NCI-H1048 (cell line): ENCODE measurements around the gene OR10A3.

Source experiments
- DNase-seq: peaks from one replicate; lab custom pipeline; 2025; lab: John Stamatoyannopoulos, UW

The OR10A3 gene

GRCh38 chr11:7941146-7941545 is 362 bp downstream of the OR10A3 start:
- no peak for DNase-seq

GRCh38 chr11:7936615-7937014 is 4.9 kb downstream of the OR10A3 start:
- no peak for DNase-seq

- no peak for DNase-seq
Measured at GRCh38 chr11:7931168-7931567, 10.3 kb downstream of the OR10A3 start, which contains the start of gene OR10A6. TSS of gene OR10A6 (minus strand) at chr11:7931268. CDS start at chr11:7928662, 2,606 bp downstream.

GRCh38 chr11:7927635-7928034 is 13.9 kb downstream of the OR10A3 start:
- DNase-seq = no peak

GRCh38 chr11:7924536-7924935 is 17.0 kb downstream of the OR10A3 start:
- DNase-seq = no peak

GRCh38 chr11:7918141-7918540 is 23.4 kb downstream of the OR10A3 start:
- no peak for DNase-seq

- DNase-seq = no peak
Measured at GRCh38 chr11:7911011-7911410, 30.5 kb downstream of the OR10A3 start.

- no peak for DNase-seq
Measured at GRCh38 chr11:7910286-7910788, 31.2 kb downstream of the OR10A3 start.

- DNase-seq = no peak
Measured at GRCh38 chr11:7909585-7910285, 31.8 kb downstream of the OR10A3 start.

GRCh38 chr11:7907121-7907520 is 34.4 kb downstream of the OR10A3 start:
- no peak for DNase-seq

GRCh38 chr11:7906481-7906880 is 35.0 kb downstream of the OR10A3 start:
- DNase-seq = no peak

- DNase-seq = no peak
Measured at GRCh38 chr11:7905961-7906429, 35.5 kb downstream of the OR10A3 start.

GRCh38 chr11:7905549-7905948 is 36.0 kb downstream of the OR10A3 start:
- no peak for DNase-seq

- DNase-seq = no peak
Measured at GRCh38 chr11:7904917-7905316, 36.6 kb downstream of the OR10A3 start.

GRCh38 chr11:7903940-7904339 is 37.6 kb downstream of the OR10A3 start:
- no peak for DNase-seq

GRCh38 chr11:7901319-7901854 is 40.1 kb downstream of the OR10A3 start:
- no peak for DNase-seq

- no peak for DNase-seq
Measured at GRCh38 chr11:7900686-7901085, 40.8 kb downstream of the OR10A3 start.

- no peak for DNase-seq
Measured at GRCh38 chr11:7899418-7899817, 42.1 kb downstream of the OR10A3 start.

- DNase-seq = no peak
Measured at GRCh38 chr11:7898666-7899283, 42.7 kb downstream of the OR10A3 start.

- no peak for DNase-seq
Measured at GRCh38 chr11:7896009-7896785, 45.3 kb downstream of the OR10A3 start.

- DNase-seq = no peak
Measured at GRCh38 chr11:7894251-7894650, 47.3 kb downstream of the OR10A3 start.

- DNase-seq = no peak
Measured at GRCh38 chr11:7893796-7894195, 47.7 kb downstream of the OR10A3 start.
